NAMALWA (cell line): ENCODE results near the gene WWC2.
"Not testable (repeated sequence)": the region's sequence is repeated elsewhere in the genome, so short reads cannot be mapped to it uniquely, and the experiment has no call there.

Experiments
- DNase-seq: peaks from one replicate; pipeline ENCODE4 v3.0.0-alpha.2; 2015; ENCODE audit warnings: low spot score

WWC2 gene

GRCh38 chr4:183172881-183173280, 73.8 kb downstream of the WWC2 start:
- DNase-seq: no peak

- no peak for DNase-seq
Measured at GRCh38 chr4:183173580-183174526, 74.8 kb downstream of the WWC2 start.

- no peak for DNase-seq
Measured at GRCh38 chr4:183175631-183176232, 76.7 kb downstream of the WWC2 start.

GRCh38 chr4:183177001-183177400, 77.9 kb downstream of the WWC2 start:
- DNase-seq: no peak

GRCh38 chr4:183178201-183178600, 79.1 kb downstream of the WWC2 start:
- DNase-seq: no peak

- no peak for DNase-seq
Measured at GRCh38 chr4:183180096-183180495, 81.0 kb downstream of the WWC2 start.

GRCh38 chr4:183180621-183181020, 81.6 kb downstream of the WWC2 start:
- no peak for DNase-seq

GRCh38 chr4:183181081-183181480, 82.0 kb downstream of the WWC2 start:
- DNase-seq: no peak

GRCh38 chr4:183182873-183183725, 84.0 kb downstream of the WWC2 start:
- no peak for DNase-seq

GRCh38 chr4:183183906-183184535, 85.0 kb downstream of the WWC2 start:
- DNase-seq: no peak

- DNase-seq: no peak
Measured at GRCh38 chr4:183185018-183185417, 86.0 kb downstream of the WWC2 start.

GRCh38 chr4:183185559-183185958, 86.5 kb downstream of the WWC2 start:
- no peak for DNase-seq

GRCh38 chr4:183186813-183187212, 87.8 kb downstream of the WWC2 start:
- no peak for DNase-seq

GRCh38 chr4:183190900-183191527, 92.0 kb downstream of the WWC2 start:
- DNase-seq: no peak

GRCh38 chr4:183191630-183192029, 92.6 kb downstream of the WWC2 start:
- no peak for DNase-seq

- DNase-seq: no peak
Measured at GRCh38 chr4:183192571-183192970, 93.5 kb downstream of the WWC2 start.

- DNase-seq: not testable (repeated sequence)
Measured at GRCh38 chr4:183193730-183194338, 94.8 kb downstream of the WWC2 start.

GRCh38 chr4:183195534-183195933, 96.5 kb downstream of the WWC2 start:
- DNase-seq: no peak

- no peak for DNase-seq
Measured at GRCh38 chr4:183197140-183197539, 98.1 kb downstream of the WWC2 start.

GRCh38 chr4:183200453-183200852, 101.4 kb downstream of the WWC2 start:
- no peak for DNase-seq

- no peak for DNase-seq
Measured at GRCh38 chr4:183201331-183201730, 102.3 kb downstream of the WWC2 start.
